ENCODE data around the gene KIFAP3.

GRCh38 chr1:169877800-169878491 lies 196.5 kb downstream of the KIFAP3 start:
- TF ChIP-seq CTCF (IDR thresholded peaks at IDR 0.05) (no peak), POLR2A (IDR thresholded peaks at IDR 0.05) (no peak)
